Central memory CD8-positive, alpha-beta T cell (primary cell): ENCODE measurements around the gene KCNAB1.
"Not testable (repeated sequence)": the region's sequence is repeated elsewhere in the genome, so short reads cannot be mapped to it uniquely, and the experiment has no call there.

Experiments
- ATAC-seq: fragments of 150-1000 bp; cut with Tn5 transposase; replicated peaks from 2 replicates; pipeline ENCODE4 v1.10.0; 2022; ENCODE audit warnings: mild to moderate bottlenecking, moderate FRiP score, moderate number of reproducible peaks; ENCODE audit not compliant: poor library complexity, severe bottlenecking; ENCODE audit errors: extremely low read depth
- DNase-seq, 2 donors: peaks; one replicate each; pipeline ENCODE4 v3.0.0; 2021; ENCODE audit warnings: low spot score in 2 of 2
- H3K27ac Mint-ChIP-seq: one replicate; pipeline ENCODE4 v1.8.0; 2022; ENCODE audit warnings: low read depth, mild to moderate bottlenecking, moderate library complexity, mixed read lengths
- H3K27me3 Mint-ChIP-seq: one replicate; pipeline ENCODE4 v1.8.0; 2022; ENCODE audit warnings: mixed read lengths
- H3K36me3 Mint-ChIP-seq: one replicate; pipeline ENCODE4 v1.8.0; 2022; ENCODE audit warnings: mild to moderate bottlenecking, moderate library complexity, mixed read lengths; ENCODE audit not compliant: insufficient read depth
- H3K4me1 Mint-ChIP-seq: one replicate; pipeline ENCODE4 v1.8.0; 2022; ENCODE audit warnings: mixed read lengths
- H3K4me3 Mint-ChIP-seq: one replicate; pipeline ENCODE4 v1.8.0; 2022; ENCODE audit warnings: mild to moderate bottlenecking, moderate library complexity, mixed read lengths
- H3K9me3 Mint-ChIP-seq: one replicate; pipeline ENCODE4 v1.8.0; 2022; ENCODE audit warnings: mixed read lengths

The KCNAB1 gene

GRCh38 chr3:156189927-156190326, 69.5 kb downstream of the KCNAB1 start:
- no peak overlapping the region for H3K4me3 Mint-ChIP-seq
- H3K9me3 Mint-ChIP-seq, result no peaks in the 10 kb centered on the region
- DNase-seq (no peak), ATAC-seq (no peak)
- H3K27ac Mint-ChIP-seq, result no peak overlapping the region
- no peaks in the 10 kb centered on the region for H3K36me3 Mint-ChIP-seq
- peaks cover 2% of the 10 kb centered on the region for H3K27me3 Mint-ChIP-seq
- H3K4me1 Mint-ChIP-seq, result no peaks in the 10 kb centered on the region

- H3K36me3 Mint-ChIP-seq, H3K27ac Mint-ChIP-seq, DNase-seq: not testable (repeated sequence)
Observed at GRCh38 chr3:156194945-156195344, 74.6 kb downstream of the KCNAB1 start.

GRCh38 chr3:156197152-156197551, 76.8 kb downstream of the KCNAB1 start:
- H3K27me3 Mint-ChIP-seq, result peaks cover 63% of the 10 kb centered on the region
- H3K4me3 Mint-ChIP-seq, ATAC-seq, H3K4me1 Mint-ChIP-seq, H3K9me3 Mint-ChIP-seq, H3K36me3 Mint-ChIP-seq, DNase-seq, H3K27ac Mint-ChIP-seq: not testable (repeated sequence)

More at GRCh38 chr3:156194945-156195344, 74.6 kb downstream of the KCNAB1 start:
- H3K4me3 Mint-ChIP-seq, H3K9me3 Mint-ChIP-seq, ATAC-seq, H3K4me1 Mint-ChIP-seq: not testable (repeated sequence)
- H3K27me3 Mint-ChIP-seq, result peaks cover 49% of the 10 kb centered on the region

DNA sequence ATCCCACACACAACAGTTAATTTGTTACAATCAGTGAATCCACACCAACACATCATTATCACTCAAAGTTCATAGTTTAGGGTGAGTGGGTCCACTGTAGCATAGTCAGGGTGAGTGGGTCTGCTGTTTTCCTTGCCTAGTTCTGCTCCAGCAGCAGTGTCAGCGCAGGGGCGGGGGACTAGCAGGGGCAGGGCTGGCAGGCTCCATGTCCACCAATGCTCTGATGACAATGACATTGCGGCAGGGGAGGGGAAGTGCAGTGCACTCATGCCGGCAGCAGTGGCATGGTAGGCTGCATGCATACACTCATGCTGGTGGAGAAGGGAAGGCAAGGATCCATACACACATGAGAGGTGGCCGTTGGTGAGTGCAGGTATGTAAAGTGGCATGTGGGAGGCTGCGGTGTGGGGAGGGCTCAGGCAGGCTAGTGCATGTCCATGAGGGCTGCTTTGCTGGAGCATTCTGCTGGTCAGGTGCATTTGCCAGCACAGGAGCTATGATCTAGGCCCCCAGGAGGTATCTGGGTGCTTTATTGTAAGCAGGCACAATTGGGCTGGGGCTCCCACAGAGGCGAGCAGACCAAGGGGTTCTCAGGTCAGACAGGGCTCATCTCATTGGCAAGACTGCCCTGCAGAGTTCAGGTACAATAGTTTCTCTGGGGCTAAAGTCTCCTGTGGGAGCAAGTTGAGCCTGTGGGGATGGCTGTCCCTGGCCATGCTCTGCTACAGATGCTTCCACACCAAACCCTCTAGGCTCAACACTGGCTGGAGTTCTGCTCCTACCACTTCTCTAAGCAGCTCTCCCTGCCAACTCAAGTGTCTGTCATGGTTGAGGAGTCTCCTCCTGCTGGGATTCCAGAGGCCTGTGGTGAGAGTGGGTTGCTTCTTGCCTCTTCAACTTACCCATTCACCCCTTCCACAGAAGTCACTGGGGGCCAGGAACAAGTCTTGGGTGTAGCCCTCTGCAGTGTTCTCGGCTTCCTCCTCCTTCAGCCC, 81.3 kb downstream of the KCNAB1 start:
- H3K4me3 Mint-ChIP-seq, result no peak overlapping the region

DNA sequence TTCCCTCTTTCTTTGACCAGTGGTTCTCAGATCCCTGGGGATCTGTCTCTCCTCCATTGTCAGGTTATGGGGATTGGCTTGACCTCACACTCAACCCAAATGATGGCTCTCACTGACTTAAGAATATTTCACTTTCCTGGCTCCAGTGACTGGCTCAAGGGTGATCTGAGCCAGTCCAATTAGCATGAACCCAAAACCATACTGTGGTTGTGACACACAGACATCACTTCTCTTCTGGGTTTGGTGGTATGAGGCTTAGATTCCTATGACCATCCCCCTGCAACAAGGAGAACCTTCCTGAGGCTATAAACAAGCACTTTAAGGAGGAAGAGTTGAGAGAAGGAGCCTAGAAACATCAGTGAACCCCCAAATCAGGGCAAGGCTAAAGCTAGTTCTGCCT, 85.8 kb downstream of the KCNAB1 start:
- no peaks in the 10 kb centered on the region for H3K36me3 Mint-ChIP-seq
- H3K4me1 Mint-ChIP-seq, result no peaks in the 10 kb centered on the region
- DNase-seq (no peak), ATAC-seq (no peak)
- H3K27me3 Mint-ChIP-seq, result peaks cover 26% of the 10 kb centered on the region
- no peak overlapping the region for H3K27ac Mint-ChIP-seq
- no peaks in the 10 kb centered on the region for H3K9me3 Mint-ChIP-seq
- H3K4me3 Mint-ChIP-seq, result no peak overlapping the region

More for the DNA sequence above, 81.3 kb downstream of the KCNAB1 start:
- no peaks in the 10 kb centered on the region for H3K9me3 Mint-ChIP-seq
- no peak overlapping the region for H3K27ac Mint-ChIP-seq
- H3K36me3 Mint-ChIP-seq, result no peaks in the 10 kb centered on the region
- H3K4me1 Mint-ChIP-seq, result no peaks in the 10 kb centered on the region
- H3K27me3 Mint-ChIP-seq, result peaks cover 63% of the 10 kb centered on the region
- DNase-seq (no peak), ATAC-seq (no peak)

- ATAC-seq (no peak), DNase-seq (no peak)
- Mint-ChIP-seq H3K4me1 (no peaks in the 10 kb centered on the region), H3K4me3 (no peak overlapping the region), H3K9me3 (no peaks in the 10 kb centered on the region), H3K36me3 (no peaks in the 10 kb centered on the region), H3K27ac (no peak overlapping the region), H3K27me3 (peaks cover 28% of the 10 kb centered on the region)
Observed at GRCh38 chr3:156207802-156208685, 87.7 kb downstream of the KCNAB1 start.

DNA sequence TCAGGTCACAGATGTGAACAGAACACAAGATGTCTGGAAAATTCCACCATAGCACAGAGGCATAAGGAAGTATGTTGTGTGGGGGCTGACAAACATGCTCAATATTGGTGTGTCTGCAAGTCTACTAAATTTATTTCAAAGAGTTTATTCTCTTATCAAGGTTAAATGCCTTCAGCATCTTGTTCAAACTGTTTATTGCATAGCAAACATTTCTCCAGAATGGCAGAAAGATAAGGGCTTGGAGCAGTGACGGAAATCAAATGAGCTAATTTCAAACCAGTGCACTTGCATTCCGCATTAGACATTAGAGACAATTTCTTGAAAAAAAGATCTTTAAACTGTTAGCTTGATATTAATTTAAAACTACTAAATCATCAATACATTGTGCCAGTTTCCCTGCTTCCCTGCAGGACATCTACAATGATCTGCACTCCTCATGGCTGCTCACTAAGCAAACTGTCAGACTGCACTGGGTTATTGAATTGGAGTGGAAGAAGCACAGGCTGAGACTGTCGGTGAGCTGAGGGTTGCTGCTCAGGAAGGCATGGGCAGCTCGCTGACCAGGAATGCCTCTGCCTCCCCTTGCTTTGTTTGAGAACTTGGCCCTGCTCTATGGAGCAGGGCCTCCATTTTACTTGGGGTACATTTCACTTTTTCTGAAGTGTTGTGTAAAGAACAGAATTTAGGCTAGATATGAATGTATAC, 89.4 kb downstream of the KCNAB1 start:
- H3K9me3 Mint-ChIP-seq, result no peaks in the 10 kb centered on the region
- H3K36me3 Mint-ChIP-seq, result no peaks in the 10 kb centered on the region
- no peak overlapping the region for H3K27ac Mint-ChIP-seq
- H3K4me3 Mint-ChIP-seq, result no peak overlapping the region
- ATAC-seq, result no peak
- DNase-seq, result no peak
- H3K27me3 Mint-ChIP-seq, result peaks cover 24% of the 10 kb centered on the region
- no peaks in the 10 kb centered on the region for H3K4me1 Mint-ChIP-seq

GRCh38 chr3:156211583-156211982, 91.2 kb downstream of the KCNAB1 start:
- Mint-ChIP-seq H3K9me3 (no peaks in the 10 kb centered on the region), H3K27me3 (peaks cover 39% of the 10 kb centered on the region), H3K27ac (no peak overlapping the region), H3K4me1 (no peaks in the 10 kb centered on the region), H3K4me3 (no peak overlapping the region), H3K36me3 (no peaks in the 10 kb centered on the region)
- DNase-seq (no peak), ATAC-seq (no peak)

- no peak overlapping the region for H3K27ac Mint-ChIP-seq
- no peaks in the 10 kb centered on the region for H3K4me1 Mint-ChIP-seq
- H3K4me3 Mint-ChIP-seq, result no peak overlapping the region
- H3K36me3 Mint-ChIP-seq, result no peaks in the 10 kb centered on the region
- peaks cover 55% of the 10 kb centered on the region for H3K27me3 Mint-ChIP-seq
- DNase-seq (no peak), ATAC-seq (no peak)
- no peaks in the 10 kb centered on the region for H3K9me3 Mint-ChIP-seq
Observed at GRCh38 chr3:156214676-156215075, 94.3 kb downstream of the KCNAB1 start.

- no peaks in the 10 kb centered on the region for H3K4me1 Mint-ChIP-seq
- peaks cover 65% of the 10 kb centered on the region for H3K27me3 Mint-ChIP-seq
- peaks cover 2% of the 10 kb centered on the region for H3K36me3 Mint-ChIP-seq
- no peak overlapping the region for H3K27ac Mint-ChIP-seq
- ATAC-seq, result no peak
- no peak overlapping the region for H3K4me3 Mint-ChIP-seq
- DNase-seq, result no peak
- H3K9me3 Mint-ChIP-seq, result no peaks in the 10 kb centered on the region
Observed at GRCh38 chr3:156215751-156216150, 95.4 kb downstream of the KCNAB1 start.

DNA sequence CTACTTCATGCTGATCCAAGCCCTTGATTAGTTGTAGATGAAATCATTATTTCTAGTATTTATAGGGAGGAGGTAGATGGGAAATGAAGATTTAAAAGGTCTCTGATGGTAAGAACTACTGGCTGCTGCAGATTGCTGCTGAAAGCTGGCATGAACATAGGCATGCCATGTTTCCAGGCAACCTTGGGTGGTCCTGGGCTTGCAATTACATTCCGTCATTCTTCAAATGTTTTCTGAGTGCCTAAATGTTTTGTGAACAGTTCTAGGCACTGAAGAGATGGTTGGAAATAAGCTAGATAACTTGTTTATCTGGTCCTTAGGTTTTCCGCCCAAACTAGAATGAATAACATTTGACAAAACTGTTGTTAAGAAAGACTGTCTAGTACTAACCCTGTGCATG, 95.8 kb downstream of the KCNAB1 start:
- Mint-ChIP-seq H3K4me1 (no peaks in the 10 kb centered on the region), H3K9me3 (no peaks in the 10 kb centered on the region), H3K4me3 (no peak overlapping the region), H3K27me3 (peaks cover 69% of the 10 kb centered on the region), H3K27ac (no peak overlapping the region), H3K36me3 (peaks cover 2% of the 10 kb centered on the region)
- no peak for ATAC-seq
- DNase-seq, result no peak

DNA sequence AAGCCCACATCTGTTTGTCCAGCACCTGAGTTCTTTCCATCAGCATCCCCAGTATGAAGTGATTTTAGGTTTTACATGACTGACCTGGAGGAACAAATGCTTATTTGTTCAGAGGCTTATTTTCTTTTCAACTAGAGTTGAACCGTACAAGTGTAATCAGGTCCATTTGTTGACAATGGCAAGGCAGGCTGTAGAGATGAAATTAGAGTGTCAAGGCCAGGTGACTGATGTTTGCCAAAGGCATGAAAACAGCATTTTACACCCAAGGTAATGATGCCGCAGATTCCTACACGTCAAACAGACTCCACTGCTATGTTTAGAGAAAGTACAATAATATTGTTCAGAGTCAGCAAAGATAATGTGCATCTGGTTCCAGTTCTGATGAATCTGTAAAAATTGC, 96.5 kb downstream of the KCNAB1 start:
- Mint-ChIP-seq H3K27me3 (peaks cover 69% of the 10 kb centered on the region), H3K4me3 (no peak overlapping the region), H3K36me3 (peaks cover 2% of the 10 kb centered on the region), H3K27ac (no peak overlapping the region), H3K4me1 (no peaks in the 10 kb centered on the region), H3K9me3 (no peaks in the 10 kb centered on the region)
- DNase-seq (no peak), ATAC-seq (no peak)
